ENCODE results near the gene VPS45.
A peak's percentile ranks its signal among the peaks of the same experiment; 100 is the strongest.
"Not testable (repeated sequence)": the region's sequence is repeated elsewhere in the genome, so short reads cannot be mapped to it uniquely, and the experiment has no call there.

The VPS45 gene

DNA sequence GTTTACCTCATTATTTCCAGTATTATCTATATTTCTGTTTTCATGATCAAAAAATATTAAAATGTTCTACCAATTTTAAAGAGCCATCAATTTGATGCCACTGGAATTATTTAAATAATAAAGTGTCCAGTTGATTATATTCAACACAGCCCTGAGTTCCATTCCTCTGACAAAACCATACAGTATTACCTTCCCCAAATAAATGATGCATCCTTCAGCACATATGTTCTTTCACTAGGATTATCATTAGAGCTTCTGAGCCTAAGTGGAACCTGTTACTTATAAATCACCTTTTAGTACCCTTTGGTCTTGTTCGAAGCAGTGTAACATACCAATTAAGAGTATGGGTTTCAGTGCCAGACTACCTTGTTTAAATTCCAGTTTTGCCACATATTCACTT, 64.8 kb downstream of the VPS45 start:
- DNase-seq (ENCODE audit: low spot score), result no peak

DNA sequence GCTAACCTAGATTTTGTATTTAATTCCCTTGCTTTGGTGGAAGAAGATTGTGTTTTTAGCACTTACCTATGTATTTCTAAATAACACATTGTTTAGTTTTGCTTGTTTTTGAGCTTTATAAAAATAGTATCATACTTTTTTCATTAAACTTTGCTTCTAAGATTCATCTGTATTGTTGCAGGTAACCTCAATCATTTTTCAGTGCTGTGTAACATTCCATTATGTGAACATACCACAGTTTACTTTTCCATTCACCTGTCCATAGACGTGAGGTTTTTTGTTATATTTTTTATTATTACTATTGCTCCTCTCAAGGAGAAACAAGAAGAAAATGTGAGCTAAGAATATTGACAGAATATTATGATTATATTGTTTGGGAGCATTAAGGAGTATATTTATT, 67.0 kb downstream of the VPS45 start:
- DNase-seq (ENCODE audit: low spot score), result no peak

DNA sequence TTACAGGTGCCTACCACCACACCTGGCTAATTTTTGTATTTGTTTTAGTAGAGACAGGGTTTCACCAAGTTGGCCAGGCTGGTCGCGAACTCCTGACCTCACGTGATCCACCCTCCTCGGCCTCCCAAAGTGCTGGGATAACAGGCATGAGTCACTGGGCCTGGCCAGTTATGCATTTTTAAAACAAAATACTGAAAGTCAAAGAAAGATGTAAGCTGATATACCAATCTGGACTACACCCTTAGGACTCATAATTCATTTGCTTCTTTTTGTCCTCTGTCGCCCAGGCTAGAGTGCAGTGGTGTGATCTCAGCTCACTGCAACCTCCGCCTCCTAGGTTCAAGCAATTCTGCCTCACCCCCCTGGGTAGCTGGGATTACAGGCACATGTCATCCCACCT, 67.8 kb downstream of the VPS45 start:
- DNase-seq (ENCODE audit: low spot score), result not testable (repeated sequence)

DNA sequence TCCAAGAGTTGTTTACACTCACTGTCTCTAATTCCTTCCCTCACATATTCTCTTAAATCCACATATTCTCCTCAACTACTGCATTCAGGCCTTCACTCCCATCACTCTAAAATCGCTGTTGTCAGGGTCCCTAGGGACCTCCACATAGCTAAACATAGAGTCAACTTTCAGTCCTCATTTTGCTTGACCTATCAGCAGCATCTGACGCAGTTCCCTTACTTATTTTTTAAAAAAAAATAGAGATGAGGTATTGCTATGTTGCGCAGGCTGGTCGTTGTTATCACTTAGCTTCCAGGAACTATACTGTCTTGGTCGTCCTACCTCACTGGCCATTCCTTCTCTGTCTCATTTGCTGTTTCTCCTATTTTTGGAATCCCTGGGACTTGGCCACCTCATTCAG, 70.5 kb downstream of the VPS45 start:
- no peak for DNase-seq (ENCODE audit: low spot score)

DNA sequence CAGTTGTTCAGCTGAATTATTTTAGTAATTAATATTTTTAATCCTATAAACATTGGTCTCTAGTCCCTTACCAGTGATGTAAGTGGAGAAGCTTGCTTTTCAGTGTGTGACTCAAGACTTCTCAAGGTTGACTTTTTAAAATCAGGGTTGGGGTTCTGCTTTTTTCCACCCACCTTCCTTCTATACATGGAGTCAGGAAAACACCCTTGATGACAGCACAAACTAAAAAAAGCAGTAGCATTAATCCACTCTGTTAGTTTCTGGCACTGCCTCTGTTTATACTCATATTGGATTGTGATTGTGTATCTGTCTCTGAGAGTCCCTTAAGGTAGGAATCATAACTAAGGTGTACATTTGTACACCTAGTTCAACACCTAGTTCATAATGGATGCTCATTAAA, 73.9 kb downstream of the VPS45 start:
- DNase-seq (ENCODE audit: low spot score), result no peak

DNA sequence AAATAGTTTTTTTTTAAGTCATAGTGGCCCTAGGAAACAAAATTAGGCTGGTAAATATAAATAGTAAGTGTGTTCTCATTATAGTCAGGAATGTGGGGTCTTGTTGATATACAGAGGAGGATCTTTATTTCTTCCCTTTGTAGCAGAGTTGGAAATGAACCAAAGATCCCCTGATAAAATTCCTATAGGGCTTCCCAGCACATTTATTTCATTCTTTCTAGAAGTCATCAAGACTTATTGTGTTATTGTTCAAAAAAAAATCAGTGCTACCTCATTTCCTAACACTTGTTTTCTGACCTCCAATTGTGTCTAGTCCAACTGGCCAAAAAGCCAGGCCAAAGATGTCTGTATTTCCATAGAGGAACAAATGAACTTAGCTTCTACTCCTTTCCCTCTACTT, 74.5 kb downstream of the VPS45 start:
- DNase-seq (ENCODE audit: low spot score), result no peak

DNA sequence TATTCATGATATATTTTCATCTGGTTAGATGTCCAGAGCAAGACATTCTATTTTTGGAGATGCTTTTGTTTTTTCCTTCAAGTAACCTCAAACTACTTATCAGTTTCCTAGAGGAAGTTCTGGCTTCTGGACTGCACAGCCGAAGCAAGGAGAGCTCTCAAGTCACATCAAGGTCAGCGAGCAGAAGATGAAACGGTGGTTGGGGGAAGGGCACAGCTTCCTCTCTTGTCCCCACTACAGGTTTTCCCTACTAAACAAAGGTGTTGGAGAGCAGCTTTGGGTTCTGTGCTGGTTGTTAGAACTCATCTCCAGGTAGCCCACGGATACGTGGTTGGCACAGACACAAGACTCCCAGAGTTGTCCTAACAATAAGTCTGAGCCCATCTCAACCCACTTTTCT, 77.0 kb downstream of the VPS45 start:
- DNase-seq (ENCODE audit: low spot score), result no peak

DNA sequence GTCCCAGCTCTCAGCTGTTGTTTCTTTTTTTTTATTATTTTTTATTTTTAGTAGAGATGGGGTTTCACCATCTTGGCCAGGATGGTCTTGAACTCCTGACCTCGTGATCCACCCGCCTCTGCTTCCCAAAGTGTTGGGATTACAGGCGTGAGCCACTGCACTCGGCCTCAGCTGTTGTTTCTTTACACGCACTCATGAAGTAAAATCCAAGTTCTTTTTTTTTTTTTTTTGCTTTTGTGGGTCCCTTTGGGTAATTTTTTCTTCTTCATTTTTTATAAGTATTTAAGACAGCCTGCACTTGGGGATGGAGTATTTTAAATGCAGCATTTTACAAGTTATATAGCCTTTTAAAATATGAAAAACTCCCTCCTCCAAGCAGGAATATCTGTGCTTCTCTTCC, 78.4 kb downstream of the VPS45 start:
- DNase-seq (ENCODE audit: low spot score), result not testable (repeated sequence)

DNA sequence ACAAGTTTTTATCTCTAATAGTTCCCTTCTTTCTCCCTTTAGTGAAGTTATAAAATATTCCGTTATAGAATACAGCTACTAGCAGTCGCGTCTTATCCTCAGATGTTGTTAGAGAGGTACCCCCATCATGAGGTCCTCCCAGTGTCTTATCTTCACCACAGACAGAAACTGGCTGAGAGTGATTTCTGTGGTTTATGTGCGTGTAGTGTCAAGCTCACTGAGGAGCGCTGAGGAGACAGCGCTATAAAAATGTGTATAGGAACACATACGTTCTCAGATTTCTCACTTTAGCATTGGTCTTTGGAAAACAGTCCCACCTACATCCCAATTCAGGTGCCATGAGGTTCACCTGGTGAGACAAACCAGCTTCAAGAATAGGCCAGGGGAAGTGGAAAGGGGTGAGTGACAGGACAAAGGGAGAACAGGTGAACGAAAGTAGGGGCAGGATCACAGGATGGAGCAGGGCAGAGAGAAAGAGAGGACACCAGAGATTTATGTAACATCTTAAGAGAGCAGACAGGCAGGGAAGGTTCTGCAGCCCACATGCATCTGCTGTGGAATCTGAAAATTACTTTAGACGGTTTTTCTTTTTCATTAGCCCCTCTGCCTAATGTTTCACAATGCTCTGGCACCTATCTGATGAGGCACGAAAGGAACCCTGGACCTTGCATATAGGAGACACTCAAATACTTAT, 79.4 kb downstream of the VPS45 start:
- no peak for DNase-seq (ENCODE audit: low spot score)

DNA sequence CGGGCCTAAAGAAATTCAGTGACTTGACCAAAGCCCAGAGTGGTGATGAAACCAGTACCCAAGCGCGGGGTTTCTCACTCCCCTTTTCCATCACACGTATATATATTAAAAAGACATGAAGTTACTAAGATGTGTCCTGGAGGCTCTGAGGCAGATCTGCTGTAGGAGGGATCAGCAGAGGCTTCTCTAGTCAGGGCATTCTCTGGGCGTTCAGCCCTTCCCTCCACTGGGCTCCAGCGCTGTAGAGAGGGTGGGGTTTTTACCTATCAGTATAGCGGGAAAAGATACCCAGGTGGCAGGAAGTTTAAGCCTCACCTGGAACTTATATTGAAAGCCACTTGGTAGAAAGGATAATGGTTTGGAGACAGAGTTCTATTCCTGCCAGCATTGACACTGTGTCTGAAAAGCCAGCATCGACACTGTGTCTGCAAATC, 81.3 kb downstream of the VPS45 start:
- no peak for DNase-seq (ENCODE audit: low spot score)

DNA sequence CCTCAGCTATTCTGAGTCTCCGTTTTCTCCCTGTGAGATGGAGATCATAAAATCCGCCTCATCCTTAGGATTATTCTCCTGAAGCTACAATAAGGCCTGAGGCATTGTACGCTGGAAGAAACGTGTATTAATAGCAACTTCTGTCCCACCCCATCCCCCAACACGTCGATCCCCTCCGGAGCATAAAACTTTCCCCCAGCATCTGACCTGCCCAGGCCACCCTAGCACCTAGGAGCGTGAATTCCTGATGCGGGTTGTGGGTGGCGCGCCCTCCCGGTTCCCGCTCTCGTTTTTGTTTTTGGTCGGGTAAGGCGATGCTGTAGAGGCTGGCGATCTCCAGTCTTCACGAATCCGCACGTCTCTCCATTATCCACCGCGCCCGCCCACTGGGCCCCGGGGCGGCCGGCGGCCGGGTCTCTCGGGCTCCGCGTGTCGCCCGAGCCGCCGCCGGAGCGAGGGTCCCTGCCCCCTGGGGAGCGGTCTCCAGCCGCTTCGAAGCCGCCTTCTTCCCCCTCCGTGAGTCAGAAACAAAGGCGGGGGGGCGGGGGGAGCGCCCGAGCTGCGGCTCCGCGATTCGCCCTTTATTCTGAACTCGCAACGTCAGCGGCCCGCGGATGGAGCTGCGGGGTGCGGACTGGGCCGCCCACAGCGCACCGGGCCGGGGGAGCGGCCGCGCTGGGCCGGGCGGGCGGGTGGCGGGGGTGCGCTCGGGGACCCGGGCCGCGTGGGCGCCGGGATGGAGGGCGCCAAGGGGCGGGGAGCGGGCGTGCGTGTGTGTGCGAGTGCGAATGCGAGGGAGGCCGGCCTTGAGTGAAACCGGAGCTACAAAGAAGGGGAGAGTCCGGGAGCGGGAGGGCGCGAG, 81.9 kb downstream of the VPS45 start, which contains the start of gene PLEKHO1:
PLEKHO1 (plus strand) TSS at position 646 of the 862 bp plus-strand sequence. CDS start 342 bp downstream, outside the sequence.
- peak; percentile 87 for DNase-seq (ENCODE audit: low spot score)

DNA sequence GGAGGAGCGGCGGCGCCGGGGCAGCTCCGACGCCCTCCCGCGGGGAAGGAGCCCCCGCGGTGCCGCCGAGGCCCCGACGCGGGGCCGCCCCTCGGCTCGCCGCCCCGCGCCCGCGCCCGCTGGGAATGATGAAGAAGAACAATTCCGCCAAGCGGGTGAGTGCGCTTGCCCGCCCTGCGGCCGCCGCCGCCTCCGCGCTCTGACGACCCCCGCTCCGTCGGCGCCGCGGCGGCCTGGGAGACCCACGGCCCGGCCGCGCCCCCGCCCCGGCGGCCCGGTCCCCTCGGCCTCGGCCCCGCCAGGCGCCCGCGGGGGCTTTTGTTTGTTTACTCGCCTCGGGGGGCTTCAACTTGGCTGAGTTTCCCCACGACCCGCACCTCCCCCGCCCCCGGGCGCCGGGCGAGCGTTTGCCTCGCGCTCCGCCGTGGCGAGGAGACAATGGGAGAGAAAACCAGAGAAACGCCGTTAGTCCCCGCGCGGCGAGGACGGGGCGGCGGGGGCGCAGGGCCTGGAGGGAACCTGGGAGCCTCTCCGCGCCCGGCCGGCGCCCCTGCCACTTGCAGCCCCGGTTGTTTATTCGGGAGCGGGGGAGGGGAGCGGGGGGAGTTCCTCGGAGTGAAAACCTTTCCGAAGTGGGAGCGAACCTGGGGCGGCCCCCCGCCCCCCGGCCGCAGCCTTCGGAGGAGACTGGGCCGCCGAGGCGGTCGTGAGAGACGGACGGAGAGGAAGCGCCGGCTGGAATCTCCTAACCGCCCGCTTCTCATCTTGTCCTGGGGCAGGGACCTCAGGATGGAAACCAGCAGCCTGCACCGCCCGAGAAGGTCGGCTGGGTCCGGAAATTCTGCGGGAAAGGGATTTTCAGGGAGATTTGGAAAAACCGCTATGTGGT, 82.8 kb downstream of the VPS45 start:
- DNase-seq (ENCODE audit: low spot score), result peak; percentile 12

DNA sequence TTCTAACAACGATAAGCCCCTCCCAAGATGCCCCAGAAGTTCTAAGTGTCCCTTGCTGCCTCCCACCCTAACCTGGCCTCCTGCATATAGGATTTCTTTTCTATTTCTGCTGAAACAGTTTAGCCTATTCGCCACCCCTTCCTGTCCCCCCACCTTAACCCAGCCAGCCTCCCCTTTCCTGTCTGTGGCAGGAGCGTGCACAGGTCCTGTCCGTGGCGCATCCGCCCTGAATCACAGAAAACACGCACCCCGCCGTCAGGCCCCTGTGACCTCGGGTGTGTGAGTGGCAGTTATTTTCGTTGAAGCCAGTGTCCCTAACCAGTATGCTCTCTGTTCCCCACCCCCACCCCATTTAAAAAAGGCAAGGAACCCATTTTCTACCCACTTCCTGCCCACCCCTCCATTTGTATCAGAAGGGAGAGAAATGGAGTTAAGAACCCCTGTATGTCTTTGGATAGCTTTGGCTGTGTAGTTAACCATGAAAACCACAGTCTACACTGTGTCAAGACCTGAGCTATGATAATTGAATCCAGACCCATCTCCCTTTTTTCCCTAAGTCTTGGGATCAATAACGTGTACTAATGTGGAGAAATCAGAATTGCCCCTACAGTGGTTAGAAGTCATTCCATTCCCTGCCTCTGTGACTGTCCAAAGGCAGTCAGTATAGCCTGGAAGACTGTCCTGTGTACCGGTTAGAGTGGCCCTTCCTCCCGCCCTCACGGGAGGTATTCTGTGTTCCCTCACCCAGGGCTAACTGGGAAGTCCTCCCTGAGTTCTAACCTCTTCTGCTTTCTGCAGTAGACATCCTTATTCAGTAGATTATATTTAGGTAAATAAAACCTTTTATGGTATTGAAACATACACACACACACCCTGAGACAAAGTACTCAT, 84.0 kb downstream of the VPS45 start:
- DNase-seq (ENCODE audit: low spot score), result peak; percentile 83

DNA sequence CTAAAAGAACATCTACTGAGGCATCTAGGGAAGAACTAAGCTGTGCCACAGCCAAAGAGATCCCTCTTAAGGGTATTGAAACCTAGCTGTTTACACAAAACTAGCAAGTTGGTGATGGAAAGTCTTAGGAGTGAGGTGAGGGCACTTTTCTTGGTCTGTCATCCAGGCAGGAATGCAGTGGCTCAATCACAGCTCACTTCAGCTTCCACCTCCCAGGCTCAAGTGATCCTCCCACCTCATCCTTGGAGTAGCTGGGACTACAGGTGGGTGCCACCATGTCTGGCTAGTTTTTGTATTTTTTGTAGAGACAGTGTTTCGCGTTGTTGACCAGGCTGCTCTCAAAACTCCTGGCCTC, 84.6 kb downstream of the VPS45 start:
- DNase-seq (ENCODE audit: low spot score), result no peak

DNA sequence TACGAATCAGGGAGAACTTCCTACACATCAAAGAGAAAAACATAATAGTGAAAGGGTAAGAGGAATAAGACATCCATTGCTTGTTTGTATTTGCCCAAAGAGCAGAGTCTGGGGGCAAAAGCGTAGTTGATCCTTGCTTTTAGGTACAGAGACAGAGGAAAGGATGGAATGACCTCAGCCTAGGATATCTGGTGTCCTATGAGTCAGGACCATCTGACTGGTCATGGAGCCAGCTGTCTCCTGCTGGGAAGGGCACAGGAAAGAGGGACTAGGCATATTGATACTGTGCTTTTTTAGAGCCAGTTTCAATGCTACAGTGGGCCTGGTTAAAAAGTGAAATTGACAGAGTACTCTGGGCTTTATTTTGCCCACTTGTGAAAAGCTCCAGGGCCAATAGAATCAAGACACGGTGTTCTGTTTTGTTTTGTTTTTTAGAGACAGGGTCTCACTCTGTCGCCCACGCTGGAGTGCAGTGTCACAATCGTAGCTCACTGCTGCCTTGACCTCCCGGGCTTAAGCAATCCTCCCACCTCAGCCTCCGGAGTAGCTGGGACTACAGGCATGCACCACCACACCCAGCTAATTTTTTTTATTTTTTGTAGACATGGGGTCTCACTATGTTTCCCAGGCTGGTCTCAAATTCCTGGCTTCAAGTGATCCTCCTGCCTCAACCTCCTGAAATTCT, 85.3 kb downstream of the VPS45 start:
- no peak for DNase-seq (ENCODE audit: low spot score)

DNA sequence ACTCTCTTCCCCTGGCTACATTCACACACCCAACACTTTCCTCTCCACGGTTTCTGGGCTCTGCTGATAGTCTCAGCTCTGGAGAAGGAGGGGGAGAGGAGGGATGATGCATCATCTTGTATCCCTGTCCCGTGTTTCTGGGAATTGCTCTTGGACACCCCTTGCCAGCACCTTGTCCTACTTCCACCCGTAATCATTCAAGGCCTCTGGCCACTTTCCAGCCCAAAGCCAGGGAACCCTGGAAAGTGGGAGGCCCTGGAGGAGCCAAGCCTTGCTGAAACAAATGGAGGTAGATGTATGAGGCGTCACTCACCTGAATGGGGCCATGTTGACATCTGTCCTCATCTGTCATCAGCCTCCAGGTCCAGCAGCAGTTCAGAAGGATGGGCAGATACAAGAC, 86.6 kb downstream of the VPS45 start:
- no peak for DNase-seq (ENCODE audit: low spot score)

DNA sequence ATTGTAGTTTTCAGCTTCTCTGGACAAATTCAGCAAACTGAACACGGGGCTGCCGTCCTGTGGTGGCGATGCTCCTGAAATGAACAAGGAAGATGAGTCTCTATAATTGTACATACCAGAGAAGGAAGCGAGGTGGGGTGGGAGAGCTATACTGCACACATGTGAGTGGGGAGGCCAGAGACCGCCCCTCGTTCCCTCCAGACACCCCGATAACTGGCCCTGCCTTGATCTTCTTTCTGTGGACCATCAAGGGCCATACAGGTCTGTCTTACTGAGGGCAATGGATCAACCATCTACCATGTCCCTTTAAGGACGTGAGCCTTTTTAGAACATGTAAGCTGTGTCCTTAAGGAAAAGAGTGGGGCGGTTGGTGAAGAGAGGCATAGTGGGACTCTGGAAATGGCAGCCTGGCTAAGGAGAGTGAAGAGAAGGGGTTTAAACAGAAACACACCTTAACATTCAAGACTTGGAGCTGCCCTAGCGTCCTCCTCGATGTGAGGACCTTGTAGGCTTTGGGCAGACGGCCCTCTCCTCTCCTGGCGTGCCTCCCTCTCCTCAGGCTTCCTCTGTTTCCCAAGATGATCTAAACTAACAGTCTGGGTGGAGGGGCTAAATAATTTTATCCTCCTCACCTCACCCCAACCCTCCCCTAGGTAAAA, 88.0 kb downstream of the VPS45 start:
- DNase-seq (ENCODE audit: low spot score), result no peak

DNA sequence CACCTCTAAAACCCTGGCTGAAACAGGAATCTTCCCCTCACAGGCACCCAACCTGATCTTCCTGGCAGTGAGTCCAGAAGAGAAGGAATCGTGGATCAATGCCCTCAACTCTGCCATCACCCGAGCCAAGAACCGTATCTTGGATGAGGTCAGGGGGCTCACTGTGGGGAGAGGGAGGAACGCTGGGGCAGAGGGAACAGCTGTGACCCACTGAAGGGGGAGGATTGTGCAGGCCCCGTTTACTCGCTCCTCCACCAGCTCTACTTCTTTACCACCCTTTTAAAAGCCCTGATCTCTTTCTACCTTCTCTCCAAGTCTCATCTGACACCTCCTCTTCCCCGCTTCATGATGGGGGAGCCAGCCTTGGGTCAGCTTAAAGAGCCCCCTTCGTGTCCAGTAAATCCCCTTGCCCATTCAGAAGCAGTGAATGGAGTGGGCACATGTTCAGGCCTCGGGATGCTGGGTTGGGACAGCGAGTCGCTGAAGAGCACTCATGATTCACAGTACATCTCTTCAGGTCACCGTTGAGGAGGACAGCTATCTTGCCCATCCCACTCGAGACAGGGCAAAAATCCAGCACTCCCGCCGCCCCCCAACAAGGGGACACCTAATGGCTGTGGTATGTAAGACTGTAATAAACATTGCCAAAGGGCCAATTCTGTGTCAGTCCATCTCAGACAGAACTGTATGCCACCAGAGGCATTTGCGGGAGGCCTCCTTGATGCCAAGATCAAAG, 89.5 kb downstream of the VPS45 start:
- no peak for DNase-seq (ENCODE audit: low spot score)

DNA sequence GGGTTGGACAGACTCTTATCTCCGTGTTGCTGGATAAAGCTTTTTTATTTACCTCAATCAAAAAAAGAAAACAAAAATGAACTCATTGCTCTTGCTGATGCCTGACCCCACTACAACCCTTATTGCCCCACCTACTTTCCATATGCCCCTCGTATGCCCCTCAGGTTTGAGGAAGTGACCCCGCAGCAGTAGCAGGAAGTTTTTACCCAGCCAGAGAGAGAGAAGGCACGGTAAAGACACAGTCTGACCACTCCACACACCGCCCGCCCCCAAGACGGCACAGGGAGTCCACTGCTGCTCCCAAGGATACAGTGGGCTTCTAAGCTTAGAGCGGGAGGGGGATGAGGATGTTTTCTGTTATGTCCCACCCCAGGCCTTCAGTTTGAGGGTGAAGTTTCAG, 92.0 kb downstream of the VPS45 start:
- DNase-seq (ENCODE audit: low spot score), result no peak

Measured in CD4-positive, alpha-beta T cell treated with Interleukin-2 at 100 ng/mL for 4 hours (primary cell).